NCI-H146 treated with DMSO at 0.1 percent for 48 hours (cell line): ENCODE measurements around the gene ANKRD50.

Experiments
- DNase-seq: peaks from one replicate; lab custom pipeline; 2025; ENCODE audit not compliant: unreplicated experiment; lab: John Stamatoyannopoulos, UW

ANKRD50 gene

DNA sequence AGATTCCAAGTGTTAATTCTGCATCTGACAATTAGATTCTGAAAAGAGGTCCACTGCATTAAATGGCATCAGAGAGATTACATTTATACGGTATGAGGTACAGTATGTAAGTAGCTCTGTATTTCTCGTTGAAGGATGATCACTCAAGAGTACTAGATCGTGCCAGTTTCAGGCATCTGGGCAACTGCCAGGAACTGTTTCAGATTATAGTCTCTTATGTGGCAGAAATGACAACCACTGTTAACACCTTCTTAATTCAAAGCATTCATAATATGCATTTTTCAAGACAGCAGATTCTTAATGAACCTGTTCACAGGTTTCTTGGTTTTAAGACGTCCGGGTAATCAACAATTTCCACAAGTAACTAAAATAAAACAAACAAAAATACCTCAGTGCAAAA lies 1.6 kb downstream of the ANKRD50 start:
- DNase-seq, result no peak

DNA sequence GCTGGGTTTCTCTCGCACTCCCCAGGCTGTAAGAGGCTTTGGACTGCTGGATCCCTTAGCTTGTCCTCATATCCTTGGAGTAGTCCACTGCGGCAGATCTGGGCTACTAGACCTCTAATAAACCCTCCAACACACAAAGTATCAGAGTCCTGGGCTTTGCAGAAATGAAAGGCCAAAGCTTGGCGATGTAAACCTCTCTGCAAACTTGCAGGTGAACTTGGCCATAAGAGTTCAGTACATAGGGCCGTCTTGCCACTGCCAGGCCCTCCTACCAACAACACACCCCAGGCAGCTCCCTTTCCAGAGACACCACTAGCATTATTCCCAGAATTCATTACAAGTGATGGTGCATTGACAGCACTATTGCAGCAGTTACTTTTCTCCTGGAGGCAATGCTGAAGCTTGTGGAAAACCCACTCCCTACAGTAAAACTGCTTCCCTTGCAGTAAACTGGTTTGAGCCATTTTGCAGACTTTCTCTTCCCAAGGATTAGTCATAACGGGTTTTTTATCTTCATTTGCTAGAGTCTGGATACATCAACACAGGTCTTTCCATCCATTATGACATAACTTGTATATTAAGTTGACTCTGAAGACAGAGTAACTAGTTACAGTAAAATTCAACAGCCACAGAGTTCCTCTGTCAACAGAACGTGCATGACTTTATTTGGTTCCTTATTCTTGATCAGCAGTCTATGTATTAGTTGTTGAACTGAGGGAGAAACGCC lies 2.4 kb downstream of the ANKRD50 start:
- no peak for DNase-seq

DNA sequence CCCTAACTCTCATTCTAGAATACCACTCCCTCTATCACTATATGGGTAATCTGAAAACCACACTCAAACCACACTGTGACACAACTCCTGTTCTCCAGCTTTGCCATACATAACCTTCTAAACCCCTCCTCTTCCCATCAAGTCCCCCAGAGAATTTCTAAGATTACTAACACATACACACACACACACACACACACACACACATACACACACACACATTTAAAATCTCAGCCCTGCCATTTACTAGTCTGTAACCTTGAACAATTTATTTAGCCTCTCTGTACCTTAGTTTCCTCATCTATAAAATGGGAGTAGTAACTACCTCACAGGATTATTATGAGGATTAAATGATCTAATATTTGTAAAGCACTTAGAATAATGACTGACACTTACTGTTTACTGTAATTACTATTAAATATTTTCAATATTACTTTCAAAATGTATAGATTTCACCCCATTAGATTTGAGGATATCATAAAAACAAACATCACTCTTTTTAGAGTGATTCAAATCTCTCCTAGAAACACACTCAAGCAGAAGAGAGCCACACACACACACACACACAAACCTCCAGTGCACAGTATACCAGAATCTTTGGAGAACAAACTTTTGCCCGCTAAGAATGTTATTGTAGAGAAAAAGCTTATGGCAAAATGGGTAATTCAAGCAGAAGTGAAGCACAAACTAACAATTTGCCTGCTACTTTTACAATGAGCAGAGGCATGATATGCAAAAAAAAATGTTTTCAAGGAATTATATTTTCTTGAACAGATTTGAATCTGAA lies 3.8 kb downstream of the ANKRD50 start:
- DNase-seq, result no peak

- no peak for DNase-seq
These were observed 7.1 kb downstream of the ANKRD50 start for GRCh38 chr4:124705393-124705792.

- DNase-seq, result no peak
These were observed 9.4 kb downstream of the ANKRD50 start for GRCh38 chr4:124703154-124703553.

DNA sequence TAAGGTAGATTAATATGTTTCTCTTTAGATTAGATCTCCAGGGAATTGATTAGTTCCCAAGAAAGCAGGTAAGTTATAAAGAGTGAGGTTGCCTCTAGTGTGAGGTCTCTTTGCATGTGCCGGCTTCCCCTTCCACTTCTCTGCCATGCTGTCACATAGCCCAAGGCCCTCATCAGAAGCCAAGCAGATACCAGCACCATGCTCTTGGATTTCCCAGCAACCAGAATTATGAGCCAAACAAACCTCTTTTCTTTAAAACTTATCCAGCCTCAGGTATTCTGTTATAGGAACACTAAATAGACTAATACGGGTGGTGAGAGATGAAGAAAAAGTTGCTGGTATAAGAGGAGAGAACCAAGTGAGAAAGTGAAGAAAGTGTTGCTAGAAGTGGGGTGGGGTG lies 15.1 kb downstream of the ANKRD50 start:
- no peak for DNase-seq

GRCh38 chr4:124696182-124696581 lies 16.4 kb downstream of the ANKRD50 start:
- no peak for DNase-seq

GRCh38 chr4:124694946-124695598 lies 17.5 kb downstream of the ANKRD50 start:
- DNase-seq, result no peak

GRCh38 chr4:124694306-124694705 lies 18.2 kb downstream of the ANKRD50 start:
- DNase-seq, result no peak

GRCh38 chr4:124691801-124692200 lies 20.7 kb downstream of the ANKRD50 start:
- no peak for DNase-seq

DNA sequence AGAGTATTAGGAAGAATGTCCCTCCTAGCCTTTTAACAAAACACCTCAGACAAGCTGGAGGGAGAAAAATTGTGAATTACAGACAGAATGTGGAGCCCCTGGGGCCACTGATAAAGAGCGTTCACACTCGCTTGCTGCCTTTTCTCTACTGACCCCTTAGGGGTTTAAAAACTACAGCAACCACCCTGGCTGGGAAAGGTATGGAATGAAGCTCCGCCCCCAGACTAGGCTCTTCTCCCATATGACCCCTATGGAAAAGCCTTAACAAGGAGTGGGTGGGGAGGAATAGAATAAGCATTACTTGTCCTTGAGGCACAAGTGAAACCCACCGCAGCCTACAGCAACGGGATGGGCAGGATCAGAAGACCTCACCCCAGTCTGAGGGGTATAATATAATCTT lies 26.3 kb downstream of the ANKRD50 start:
- DNase-seq, result no peak

GRCh38 chr4:124685851-124686250 lies 26.7 kb downstream of the ANKRD50 start:
- DNase-seq, result no peak

- DNase-seq, result no peak
These were observed 28.2 kb downstream of the ANKRD50 start for GRCh38 chr4:124684301-124684700.

DNA sequence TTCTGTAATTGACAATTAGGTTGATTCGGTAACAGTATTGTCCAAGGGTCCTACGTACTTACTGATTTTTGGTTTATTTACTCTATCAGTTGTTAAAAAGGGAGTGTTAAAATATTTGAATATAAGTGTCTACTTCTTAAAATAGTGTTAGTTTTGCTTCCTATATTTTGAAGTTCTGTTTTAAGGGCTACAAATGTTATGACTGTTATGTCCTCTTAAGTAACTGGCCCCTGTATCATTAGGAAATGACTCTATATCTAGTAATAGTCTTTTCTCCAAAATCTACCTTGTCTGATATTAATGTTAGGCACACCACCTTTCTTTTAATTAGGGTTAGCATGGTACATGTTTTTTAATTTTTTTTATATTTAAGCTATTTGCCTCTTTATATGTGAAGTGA lies 30.1 kb downstream of the ANKRD50 start:
- no peak for DNase-seq

- DNase-seq, result no peak
These were observed 46.0 kb downstream of the ANKRD50 start for GRCh38 chr4:124666496-124666895.

DNA sequence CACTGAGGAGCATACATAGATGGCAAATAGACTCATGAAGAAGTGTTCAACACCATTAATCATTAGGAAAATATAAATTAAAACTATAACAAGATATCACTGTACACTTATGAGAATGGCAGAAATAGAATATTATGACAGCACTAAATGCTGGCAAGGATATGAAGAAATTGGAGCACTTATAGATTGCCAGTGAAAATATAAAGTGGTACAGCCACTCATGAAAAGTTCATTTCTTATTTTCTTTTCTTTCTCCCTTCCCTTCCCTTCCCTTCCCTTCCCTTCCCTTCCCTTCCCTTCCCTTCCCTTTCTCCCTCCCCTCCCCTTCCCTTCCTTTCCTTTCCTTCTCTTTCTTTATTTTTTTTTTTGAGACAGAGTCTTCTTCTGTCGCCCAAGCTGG lies 53.7 kb downstream of the ANKRD50 start:
- no peak for DNase-seq

GRCh38 chr4:124650614-124651013 lies 61.9 kb downstream of the ANKRD50 start:
- DNase-seq, result no peak

DNA sequence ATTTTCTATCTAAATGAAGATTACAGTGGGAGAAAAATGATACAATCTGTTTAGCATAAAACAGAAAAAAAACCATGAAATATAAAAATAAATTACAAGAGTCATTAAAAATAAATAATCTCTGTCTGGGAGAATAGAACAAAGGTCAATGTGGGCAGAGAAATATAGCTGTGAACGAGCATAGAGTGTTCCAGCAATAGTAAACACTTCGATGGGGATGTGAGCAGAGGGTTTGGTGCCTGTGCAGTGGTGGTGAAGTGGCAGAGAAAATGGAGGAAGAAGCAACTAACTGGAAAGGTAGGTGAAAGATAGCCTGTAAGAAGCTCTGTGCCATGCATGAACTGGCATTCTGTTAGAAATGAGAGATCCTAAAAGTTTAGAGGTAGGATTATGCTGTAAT lies 64.9 kb downstream of the ANKRD50 start:
- DNase-seq, result no peak

GRCh38 chr4:124644621-124645020 lies 67.9 kb downstream of the ANKRD50 start:
- no peak for DNase-seq

- DNase-seq, result no peak
These were observed 69.7 kb downstream of the ANKRD50 start for GRCh38 chr4:124642846-124643245.

GRCh38 chr4:124641715-124642381 lies 70.7 kb downstream of the ANKRD50 start:
- DNase-seq, result no peak
